AG08396 (cell line): ENCODE measurements around the gene EFCC1.
A peak's percentile ranks its signal among the peaks of the same experiment; 100 is the strongest.

ENCODE experiments used
- DNase-seq: peaks from one replicate; pipeline ENCODE4 v3.0.0; 2012; ENCODE audit warnings: low spot score, mixed read lengths

EFCC1 gene, protein sequence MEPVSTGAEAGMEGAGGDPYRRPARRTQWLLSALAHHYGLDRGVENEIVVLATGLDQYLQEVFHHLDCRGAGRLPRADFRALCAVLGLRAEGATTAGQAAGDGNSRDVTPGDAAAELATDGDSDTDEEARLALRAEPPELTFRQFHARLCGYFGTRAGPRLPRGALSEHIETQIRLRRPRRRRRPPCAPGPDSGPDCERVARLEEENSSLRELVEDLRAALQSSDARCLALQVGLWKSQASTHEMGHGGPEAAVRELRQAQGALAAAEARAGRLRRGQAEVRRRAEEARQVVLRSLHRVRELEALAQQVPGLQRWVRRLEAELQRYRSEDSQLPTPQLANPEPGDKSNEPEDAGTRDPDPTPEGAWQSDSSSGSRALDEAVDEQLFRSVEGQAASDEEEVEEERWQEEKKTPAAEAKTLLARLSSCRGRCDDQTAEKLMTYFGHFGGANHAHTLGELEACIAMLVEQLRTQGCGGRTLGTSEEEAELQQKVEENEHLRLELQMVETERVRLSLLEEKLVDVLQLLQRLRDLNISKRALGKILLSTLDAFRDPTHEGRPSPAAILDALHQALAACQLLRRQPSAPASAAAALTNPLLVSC

DNA sequence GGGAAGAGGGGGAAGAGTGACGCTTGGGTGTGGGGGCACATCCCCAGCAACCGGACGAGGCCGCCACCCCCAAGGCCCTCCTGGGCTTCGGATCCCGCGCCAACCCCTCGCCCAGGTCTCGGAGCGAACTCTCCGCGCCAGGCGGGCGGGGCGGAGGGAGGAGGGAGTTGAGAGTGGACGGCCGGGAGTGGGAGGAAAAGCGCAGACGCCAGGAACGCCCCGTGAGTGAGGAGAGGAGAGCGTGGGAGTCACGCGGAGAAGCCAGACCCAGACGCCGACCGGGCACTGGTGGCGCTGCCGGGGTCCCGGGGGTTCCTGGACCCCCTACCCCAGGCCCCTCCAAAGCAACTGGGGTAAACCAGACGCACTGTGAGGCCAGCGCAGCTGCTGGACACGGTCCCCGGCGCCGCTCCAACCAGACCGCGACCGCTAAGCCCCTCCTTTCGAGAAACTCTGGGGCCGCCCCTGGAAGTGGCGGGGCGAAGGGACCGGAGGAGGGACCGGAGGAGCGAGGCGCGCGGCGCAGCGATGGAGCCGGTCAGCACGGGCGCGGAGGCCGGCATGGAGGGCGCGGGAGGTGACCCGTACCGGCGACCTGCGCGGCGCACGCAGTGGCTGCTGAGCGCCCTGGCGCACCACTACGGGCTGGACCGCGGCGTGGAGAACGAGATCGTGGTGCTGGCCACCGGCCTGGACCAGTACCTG lies at the start of gene EFCC1:
Gene EFCC1 (plus strand): TSS at position 204 of the 705 bp plus-strand sequence. CDS start 325 bp downstream, at position 529.
- no peak for DNase-seq

DNA sequence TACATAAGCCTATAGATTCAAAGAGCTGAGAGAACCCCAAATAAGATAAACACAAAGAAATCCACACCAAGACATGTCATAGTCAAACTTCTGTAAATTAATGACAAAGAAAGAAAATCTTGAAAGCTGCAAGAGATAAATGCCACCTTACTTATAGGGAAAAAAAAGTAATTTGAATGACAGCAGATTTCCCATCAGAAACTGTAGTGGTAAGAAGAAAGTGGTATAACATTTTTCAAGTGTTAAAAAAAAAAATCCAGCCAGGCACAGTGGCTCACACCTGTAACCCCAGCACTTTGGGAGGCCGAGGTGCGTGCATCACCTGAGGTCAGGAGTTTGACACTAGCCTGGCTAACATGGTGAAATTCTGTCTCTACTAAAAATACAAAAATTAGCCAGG lies 44.7 kb upstream of the EFCC1 start:
- DNase-seq: no peak

DNA sequence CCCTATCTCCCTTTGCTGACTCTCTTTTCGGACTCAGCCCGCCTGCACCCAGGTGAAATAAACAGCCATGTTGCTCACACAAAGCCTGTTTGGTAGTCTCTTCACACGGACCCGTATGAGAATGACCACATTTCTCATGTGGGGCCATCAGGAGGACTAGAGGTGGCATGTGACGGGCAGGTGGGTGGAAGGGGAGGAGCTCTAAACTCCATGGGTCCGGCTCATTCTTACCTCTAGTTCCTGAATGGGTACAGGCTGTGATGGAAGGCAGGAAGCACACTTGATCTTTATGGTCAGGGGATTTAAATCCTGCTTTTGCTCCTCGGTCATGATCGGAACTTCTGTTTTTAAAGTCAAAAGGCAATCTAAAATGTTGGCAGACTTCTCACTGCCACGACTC lies 35.8 kb upstream of the EFCC1 start:
- no peak for DNase-seq

DNA sequence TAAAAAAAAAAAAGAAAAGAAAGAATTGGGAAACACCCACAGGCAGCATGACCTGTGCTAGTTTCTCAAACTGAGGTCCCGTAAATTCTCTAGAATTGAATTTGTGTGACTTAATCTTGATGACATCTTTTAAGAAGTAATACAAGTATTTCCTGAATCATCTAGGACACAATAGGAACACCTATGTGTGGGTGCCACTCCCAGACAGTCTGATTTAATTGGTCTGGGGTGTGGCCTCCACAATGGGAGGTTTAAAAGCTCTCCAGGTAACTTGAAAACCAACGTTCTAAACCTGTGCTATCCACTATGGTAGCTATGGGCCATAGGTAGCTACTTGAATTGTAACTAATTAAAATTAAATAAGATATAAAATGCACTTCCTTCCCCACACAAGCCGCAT lies 35.3 kb upstream of the EFCC1 start:
- DNase-seq: no peak

DNA sequence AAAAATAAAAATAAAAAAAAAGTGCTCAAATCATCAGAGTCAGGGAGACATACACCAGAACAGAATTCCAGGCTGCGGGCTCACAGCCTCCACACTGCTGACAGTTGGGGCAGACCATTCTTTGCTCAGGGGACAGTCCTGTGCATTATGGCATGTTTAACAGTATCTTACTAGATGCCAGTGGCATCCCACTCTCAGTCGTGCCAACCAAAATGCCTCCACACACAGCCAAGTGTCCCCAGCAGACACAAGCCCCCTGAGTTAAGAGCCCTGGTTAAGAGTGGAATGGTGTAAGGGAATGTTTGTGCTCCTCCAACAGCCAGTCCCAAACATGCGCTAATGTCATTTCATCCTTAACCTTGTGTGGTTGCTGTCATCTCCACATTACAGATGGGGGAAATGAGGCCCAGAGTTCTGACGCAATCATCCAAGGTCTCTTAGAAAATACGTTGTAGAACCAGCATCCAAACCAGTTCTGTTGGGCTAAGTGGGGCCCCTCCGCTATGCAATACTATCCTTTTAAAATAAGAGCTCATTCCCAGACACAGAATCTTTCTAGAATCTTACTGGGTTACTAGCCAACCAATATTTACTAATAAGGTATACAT lies 33.3 kb upstream of the EFCC1 start:
- DNase-seq: no peak

DNA sequence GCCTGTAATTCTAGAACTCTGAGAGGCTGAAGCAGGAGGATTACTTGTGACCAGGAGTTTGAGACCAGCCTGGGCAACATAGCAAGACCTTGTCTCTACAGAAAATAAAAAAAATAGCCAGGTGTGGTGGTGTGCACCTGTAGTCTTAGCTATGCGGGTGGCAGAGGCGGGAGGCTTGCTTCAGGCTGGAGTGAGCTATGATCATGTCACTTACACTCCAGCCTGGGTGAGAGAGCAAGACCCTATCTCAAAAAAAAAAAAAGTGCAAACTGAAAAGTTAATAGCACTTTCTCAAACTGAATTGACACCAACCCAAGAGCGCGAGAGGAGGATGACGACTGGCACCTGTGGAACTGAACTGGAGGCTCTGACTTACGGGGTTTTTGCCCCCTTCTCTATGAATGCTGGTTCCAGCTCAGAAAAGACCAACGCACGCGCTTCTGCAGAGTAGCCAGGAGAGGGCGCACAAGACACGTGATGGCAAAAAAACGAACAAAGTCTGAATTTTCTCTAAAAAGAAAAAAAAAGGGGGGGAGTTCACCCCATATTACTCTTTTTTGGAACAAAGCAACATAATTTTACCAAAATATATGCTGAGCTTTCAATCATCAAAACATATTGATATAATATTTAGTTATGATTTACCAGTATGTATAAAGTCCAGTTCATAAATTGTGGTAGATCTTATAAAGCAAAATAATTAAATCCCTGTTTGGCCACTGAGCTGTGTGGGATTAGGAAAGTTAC lies 30.9 kb upstream of the EFCC1 start:
- peak; percentile 49 for DNase-seq

DNA sequence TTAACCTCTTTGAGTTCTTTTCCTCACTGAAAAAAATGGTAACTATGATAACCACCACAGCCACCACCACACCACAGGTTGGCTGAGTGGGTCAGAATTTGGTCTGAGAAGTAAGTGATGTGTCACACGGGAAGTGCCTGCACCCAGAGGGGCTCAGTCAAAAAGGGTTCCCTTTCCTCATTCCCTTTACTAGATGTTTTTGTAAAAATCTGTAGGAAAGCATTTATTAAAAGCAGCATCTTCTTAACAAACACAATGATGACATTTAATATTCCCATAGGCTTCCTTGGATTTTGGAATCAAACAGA lies 30.4 kb upstream of the EFCC1 start:
- DNase-seq: no peak

DNA sequence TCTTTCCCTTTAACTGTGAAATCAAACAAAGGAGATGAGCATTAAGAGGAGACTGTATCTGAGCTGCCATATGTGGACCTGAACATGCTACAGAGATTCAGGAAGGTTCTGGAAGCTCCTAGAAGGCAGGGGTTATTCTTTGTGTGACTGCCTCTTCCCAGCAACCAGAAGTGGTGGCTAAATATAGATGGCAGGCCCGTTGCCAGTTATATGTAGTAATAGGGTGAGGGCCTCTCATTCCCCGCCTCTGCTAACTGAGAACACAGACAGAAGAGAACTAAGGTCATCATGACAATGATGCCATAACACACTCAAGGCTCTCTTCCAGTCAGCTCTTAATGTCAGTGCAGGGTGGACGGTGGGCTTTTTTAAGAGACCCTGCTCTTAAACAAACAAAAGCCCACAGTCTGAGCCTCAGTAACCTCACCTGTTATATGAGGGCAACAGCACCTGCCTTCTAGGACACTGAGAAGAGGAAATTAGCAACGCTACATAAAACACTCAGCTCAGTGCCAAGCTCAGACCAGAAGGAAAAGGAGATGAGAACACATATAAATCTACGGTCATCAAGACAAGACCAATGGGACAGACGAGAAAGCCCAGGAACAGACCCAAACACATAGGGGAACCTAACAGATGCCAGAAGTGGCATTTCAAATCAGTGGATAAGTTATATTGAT lies 29.5 kb upstream of the EFCC1 start:
- no peak for DNase-seq

DNA sequence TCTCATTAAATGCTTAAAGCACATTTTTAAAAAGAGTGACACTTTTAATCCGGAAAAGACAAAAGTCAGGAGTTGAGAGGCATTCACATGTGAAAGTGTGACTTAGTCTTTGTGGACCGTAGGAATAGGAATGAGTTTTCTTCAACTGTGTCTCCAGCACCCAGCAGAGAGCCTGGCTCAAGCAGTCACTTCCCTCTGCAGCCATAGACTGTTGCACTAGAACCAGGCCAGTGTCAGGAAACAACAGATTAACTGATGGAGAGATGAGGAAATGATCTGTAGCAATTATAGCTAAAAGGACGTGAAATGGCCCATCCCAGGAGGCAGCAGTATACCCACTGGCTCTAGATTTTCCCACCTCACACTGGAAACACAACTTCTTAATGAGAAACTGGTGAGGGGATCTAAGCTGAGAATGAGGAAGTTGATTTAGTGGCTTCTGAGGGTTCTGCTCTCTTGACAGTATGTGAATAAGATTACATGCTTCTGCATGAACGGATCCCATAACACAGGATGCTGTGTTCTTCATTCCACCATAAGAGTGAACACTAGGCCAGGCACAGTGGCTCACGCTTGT lies 27.0 kb upstream of the EFCC1 start:
- DNase-seq: no peak

DNA sequence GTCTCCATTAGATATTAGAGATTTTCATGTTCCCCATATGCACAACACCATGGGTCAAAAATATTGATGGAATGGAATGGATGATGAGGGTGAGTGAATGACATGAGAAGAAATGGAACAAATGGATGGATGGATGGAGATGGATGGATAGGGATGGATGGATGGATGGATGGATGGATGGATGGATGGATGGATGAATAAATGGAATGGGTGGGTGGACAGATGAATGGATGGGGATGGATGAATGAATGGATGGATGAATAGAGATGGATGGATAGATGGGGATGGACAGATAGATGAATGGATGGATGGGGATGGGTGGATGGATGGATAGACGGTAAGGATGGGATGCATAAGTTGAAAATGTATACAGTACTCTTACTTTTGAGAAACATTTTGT lies 25.8 kb upstream of the EFCC1 start:
- no peak for DNase-seq

DNA sequence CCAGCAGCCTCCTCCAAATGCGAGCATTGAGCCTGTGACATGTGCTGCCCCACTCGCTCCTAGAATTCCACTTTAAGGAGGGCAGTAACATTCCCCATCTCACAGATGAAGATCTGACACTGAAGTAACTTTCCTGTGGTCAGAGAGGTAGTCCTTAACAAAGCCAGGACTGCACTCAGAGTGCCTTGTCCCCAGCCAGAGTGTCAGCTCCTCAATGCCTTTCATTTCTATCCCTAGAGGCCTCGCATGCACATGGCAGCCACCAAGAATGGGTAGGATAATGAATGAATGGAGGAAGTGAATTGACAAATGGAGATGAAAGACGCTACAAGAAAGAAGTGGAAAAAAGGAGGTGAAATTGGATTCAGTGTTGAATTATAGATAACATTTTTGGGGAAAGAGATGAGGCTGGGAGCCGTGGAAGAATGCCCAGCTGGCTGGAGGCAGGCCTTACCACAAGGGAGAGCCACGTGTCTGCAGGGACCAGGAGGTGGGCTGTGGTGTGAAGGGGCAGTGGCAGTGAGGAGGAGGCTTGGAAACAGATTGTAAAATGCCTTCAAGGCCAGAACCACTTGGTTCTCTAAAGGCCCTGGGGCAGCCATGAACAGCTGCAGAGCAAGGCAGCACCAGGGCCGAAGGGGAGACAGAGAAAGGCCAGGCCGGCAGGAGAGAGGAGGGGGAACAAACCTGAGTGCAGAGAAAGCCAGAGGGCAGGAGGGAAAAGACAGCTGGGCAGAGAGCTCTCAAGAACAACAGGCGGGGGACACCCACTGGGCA lies 17.6 kb upstream of the EFCC1 start:
- no peak for DNase-seq

DNA sequence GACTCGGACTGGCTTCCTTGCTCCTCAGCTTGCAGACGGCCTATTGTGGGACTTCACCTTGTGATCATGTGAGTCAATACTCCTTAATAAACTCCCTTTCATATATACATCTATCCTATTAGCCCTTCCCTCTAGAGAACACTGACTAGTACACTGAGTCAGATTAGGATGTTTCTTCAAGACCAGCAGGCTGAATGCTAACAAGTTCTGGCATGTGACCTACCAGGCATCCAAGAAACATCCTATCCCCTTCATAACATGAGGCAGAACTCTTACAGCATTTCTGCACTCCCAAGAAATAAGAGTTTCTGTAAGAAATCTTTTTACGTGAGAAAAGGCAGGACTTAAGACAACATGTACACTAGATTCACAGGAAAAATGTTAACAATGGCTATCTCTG lies 16.5 kb upstream of the EFCC1 start:
- DNase-seq: peak; percentile 66

DNA sequence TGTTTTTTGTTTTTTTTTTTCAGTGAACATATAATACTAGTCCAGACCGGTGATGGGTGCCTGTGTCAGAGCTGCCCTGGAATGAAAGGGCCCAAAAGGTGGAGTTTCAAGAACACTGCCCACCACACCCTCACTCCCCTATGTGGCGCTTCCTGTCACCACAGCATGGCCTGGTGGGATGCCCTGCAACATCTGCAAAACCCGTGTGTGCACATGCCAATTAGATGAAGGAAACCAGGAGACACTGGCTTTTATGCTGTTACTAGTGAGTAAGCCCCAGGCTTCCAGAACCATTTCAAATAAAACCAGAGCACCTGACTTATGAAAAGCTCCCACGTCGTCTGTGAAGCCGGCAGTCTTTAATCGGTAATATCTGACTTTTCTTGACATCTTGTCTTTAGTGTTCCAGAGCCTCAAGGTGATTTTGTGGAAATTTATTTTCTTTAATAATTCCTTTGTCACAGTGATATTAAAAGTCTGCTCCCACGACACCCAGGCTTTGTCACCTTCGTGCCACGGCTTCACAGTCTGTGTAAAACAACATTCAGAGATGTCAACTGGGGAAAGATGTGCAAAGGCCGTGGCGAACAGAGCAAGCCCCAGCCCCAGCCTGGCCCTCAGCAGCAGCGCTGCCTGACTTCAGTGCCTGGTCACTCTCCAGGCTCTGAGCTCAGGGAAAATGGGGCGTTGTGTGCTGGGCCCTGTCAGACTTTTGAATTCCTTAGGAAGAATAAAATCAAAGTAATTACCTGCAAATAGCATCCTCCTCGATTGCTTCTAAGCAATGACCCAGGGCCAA lies 13.6 kb upstream of the EFCC1 start:
- DNase-seq: no peak

DNA sequence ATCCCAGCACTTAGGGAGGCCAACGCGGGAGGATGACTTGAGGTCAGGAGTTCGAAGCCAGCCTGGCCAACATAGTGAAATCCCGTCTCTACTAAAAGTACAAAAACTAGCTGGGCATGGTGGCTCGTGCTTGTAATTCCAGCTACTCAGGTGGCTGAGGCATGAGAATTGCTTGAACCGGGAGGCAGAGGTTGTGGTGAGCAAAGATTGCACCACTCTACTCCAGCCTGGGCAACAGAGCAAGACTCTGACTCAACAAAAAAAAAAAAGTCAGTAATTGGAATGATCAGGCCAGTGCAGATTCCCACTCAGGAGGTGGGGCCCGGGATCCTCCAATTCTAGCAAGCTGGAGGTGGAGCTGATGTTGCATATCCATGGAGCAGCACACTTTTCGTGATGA lies 12.8 kb upstream of the EFCC1 start:
- DNase-seq: no peak

DNA sequence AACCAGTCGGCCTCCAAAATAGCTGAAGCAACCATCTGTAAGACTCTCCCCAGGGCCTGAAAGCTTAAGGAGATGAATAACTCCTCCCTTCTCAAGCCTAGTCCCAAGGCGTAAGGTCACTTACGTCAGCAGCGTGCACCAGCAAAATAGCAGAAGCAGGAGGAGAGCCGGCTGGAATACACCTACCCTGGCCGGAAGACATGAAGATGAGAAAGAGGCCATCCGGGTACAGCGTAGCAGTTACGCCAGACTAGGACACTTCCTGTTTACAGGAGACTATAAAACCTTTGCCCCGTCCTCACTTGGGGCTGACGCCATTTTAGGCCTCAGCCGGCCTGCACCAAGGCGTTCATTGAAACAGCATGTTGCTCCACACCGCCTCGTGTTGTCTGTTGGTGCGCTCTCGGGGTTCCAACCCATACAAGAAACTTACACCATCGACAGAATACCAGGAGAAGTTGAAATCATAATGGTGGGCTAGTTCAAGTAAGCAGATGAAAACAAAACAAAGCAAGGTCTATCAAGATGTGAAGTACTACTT lies 9.7 kb upstream of the EFCC1 start:
- no peak for DNase-seq

DNA sequence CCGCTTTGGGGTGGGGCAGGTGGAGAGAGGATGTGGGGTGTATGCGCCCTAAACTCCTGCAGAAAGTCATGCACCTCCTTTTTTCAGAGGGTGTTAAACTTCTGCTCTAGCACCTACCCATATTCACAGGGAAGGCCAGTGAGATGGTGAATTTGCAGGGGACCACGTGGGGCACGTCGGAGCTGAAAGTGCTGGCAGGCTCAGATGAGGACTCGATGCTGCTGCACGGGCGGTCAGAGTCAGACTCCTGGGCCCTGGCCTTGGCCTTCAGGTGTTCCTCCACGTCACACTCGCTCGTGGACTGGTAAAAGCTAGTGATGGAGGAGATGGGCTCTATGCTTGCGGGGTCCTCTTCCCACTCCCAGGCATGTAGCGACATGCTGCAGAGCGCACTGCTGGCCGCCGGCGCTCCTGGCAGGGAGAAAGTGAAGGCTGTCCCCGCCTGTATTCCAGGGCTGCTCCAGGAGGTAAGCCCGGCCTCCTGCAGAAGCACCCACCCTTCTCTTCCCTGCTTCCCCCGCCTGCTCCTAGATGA lies 8.1 kb upstream of the EFCC1 start:
- DNase-seq: no peak

DNA sequence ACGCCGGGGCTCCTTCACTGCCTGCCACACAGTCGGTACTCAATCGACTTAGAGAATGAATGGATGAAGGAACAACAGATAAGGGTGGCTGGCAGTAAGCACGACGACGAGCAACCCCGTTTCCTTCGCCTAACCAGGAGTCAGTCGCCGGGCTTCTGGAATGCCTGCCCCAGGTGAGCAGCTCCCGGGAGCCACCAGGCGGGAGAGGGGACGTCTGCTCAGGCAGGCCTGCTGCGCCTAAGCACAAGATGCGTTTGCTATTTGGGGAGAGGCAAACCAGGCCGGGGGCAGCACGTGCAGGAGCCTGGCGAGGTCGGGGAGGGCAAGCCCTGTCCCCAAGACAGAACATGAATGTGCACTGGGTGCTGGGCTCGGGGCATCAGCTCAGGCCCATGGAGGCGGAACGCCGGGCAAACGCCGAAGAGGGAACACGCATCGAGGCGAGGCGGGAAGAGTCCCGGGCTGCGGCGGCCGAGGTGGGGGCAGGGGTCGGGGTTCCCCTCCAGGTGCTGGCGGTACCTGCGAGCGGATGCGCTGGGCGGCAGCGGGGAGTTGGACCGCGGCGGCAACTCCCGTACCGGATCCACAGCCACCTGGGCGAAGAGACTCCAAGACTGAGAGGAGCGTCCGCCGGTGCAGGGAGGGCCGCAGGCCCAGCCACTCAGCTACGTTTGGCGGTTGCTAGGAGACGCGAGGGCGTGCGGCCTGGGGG lies 7.5 kb upstream of the EFCC1 start, which contains the start of gene CFAP92:
Gene CFAP92 (minus strand): TSS at position 616 of the 712 bp plus-strand sequence. CDS start 772 bp downstream, outside the sequence.
- DNase-seq: peak; percentile 95

DNA sequence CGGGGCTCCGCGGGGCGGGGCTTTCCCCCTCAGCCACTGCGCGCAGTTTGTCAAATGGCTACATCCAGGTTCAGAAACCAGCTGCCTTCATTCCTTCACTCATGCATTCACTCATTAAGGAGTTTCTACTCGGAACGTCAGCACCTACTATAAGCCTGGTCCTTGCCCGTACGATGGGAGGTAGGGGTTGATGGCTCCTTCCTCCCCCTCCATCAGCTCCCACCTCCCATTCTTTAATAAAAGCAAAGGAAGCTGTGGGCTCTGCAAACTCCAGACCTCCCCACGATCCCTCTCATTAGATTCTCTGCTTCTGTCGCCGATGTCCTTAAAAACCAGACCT lies 7.0 kb upstream of the EFCC1 start:
- no peak for DNase-seq
